HL-60/S4 (cell line): ENCODE measurements around the gene PTPRA.
"Not testable (repeated sequence)": the region's sequence is repeated elsewhere in the genome, so short reads cannot be mapped to it uniquely, and the experiment has no call there.

Source experiments
- in situ Hi-C: fragments of 300-500 bp; cut with MboI; formaldehyde crosslinking; loops from 2 replicates; pipeline ENCODE4 v1.14.3; 2022; ENCODE audit warnings: low sequenced_read_pairs

The PTPRA gene

GRCh38 chr20:3040086-3040485 lies 166.8 kb downstream of the PTPRA start:
- in situ Hi-C loops, result no loop called here

DNA sequence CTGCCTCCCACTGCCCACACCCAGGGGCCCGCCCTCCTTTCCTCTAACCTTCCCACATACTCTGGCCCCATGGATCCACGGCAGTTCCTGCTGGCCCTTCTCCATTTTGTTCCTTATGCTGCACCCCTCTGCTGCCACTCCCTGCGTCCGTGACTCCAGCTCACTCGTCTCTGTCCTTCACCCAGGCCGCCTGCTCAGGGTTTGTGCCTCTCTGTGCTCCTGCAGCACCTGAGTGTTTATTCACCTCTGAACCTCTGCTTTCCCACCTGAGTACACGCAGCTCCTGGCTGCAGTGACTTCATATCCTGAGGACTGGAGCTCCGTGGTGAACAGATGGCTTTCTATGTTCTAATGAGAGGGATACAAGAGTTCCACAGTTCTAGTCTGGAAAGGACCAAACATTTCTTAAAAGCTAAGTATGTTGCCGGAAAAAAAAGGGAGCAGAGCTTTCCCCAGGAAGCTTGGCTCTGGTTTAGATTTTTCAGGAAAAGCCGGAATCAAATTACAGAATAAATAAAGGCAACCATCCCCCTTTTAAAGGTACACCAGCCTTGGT lies 168.7 kb downstream of the PTPRA start:
- in situ Hi-C loops, result no loop called here

GRCh38 chr20:3042625-3043024 lies 169.3 kb downstream of the PTPRA start:
- in situ Hi-C loops, result no loop called here

DNA sequence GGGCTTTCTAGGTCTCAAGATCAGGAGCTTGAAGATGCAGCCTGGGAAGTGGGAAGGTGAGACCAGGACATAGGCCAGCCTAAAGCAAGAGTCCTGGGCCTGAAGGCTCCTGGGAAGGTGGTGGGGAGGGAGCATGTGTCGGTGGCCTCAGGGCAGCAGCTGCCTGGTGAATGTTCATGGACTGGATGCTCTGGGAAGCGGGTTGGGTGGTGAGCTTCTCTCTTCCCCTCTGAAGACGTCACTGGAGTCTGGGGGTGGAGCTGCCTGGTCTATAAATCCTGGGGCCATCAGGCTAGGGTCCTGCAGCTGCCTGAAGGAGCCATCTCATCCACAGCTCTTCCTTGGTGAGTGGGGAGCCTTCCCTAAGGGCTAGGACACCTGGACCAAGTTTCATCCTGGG lies 170.0 kb downstream of the PTPRA start, which contains the start of gene GNRH2:
Gene GNRH2 (plus strand): TSS at position 301 of the 400 bp plus-strand sequence. CDS start 793 bp downstream, outside the sequence.
- in situ Hi-C loops, result no loop called here

GRCh38 chr20:3044336-3044965 lies 171.2 kb downstream of the PTPRA start:
- in situ Hi-C loops, result no loop called here

- in situ Hi-C loops, result no loop called here
These were observed 171.9 kb downstream of the PTPRA start for GRCh38 chr20:3045042-3045815.

DNA sequence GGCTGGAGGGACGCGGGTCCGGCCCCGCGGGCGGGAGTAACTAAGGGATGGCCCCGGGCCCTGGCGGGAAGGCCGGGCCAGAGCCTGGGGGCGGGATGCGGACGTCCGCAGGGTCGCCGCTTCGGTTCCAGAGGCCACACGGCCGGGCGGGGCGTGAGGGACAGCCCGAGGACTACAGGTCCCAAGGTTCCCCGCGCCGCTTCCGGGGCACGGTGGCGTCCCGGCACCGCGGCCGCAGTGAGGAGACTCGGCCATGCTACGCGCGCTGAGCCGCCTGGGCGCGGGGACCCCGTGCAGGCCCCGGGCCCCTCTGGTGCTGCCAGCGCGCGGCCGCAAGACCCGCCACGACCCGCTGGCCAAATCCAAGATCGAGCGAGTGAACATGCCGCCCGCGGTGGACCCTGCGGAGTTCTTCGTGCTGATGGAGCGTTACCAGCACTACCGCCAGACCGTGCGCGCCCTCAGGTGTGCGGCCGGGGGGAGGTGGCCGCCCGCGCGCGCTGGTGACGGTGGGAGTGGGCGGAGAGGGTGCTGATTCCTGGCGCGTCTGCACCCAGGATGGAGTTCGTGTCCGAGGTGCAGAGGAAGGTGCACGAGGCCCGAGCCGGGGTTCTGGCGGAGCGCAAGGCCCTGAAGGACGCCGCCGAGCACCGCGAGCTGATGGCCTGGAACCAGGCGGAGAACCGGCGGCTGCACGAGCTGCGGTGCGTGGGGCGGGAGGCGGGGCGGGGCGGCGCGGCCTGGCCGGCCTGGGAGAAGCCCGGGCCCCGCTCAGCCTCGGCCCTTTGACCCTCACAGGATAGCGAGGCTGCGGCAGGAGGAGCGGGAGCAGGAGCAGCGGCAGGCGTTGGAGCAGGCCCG lies 172.8 kb downstream of the PTPRA start, which contains the start of gene MRPS26:
Gene MRPS26 (plus strand): TSS at position 237 of the 861 bp plus-strand sequence. CDS start 17 bp downstream, at position 254.
- in situ Hi-C loops, result no loop called here

GRCh38 chr20:3046677-3047462 lies 173.6 kb downstream of the PTPRA start:
- in situ Hi-C loops, result no loop called here

DNA sequence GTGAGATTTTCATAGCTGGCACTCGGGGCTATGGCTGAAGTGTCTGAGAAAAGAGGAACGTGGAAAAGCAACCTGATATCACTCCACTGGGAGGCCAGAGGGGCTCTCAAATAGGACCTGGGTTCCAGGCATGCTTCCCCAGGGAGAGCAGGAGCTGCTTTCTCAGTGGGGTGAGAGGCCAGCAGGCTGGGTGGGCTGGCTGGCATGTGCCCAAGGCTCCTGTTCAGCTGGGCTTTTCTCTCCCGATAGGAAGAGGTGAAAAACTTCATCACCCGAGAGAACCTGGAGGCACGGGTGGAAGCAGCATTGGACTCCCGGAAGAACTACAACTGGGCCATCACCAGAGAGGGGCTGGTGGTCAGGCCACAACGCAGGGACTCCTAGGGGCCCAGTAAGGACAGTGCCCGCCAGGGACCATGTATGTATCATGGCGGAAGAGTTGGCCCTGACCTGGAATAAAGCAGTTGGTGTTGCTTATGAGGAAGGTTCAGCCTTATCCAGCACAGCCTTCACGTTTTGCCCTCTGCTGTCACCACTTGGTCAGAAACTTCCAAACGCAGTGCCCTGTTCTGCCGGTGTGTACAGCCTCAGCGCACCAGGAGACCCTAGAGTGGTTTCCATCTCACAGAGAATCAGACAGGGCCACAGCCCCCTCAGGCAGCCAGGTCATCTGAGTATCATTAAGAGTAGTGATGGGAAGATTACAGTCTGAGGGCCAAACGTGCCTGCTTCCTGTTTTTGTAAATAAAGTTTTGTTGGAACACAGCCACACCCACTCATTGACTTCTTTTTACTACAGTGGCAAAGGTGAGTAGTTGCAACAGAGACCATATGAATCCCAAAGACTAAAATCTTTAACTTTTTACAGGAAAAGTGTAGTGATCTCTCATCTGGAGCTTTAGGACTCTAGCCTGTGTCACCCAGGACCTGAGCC lies 174.5 kb downstream of the PTPRA start:
- in situ Hi-C loops, result no loop called here

DNA sequence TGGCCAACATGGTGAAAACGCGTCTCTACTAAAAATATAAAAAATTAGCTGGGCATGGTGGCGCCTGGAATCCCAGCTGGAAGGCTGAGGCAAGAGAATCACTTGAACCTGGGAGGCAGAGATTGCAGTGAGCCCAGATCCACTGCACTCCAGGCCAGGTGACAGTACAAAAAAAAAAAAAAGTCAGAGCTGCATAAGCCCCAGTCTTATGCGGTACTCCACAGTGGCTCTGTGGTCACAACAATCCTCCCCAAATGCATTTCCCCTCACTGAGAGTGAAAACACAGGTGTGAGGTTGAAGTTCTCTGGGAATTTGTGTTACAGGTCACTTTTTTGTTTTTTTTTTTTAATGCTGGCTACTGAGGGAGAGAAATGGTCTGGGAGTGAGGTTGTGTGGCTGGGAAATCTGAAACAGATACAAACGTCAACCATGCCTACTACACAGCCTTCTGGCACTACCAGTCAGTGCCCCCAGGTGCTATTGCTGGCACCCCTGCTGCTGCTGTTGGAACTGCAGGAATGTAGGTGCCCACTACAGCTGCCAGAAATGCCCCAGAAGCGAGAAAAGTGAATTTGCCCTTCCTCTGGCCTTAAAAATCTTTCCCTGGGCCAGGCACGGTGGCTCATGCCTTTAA lies 178.2 kb downstream of the PTPRA start:
- in situ Hi-C loops, result loop anchor here (10.0 kb wide), 1 partner anchor 263 kb away; no protein-coding TSS in a partner anchor

- in situ Hi-C loops, result loop anchor here (10.0 kb wide), 1 partner anchor 255 kb away; no protein-coding TSS in a partner anchor
These were observed 186.2 kb downstream of the PTPRA start for GRCh38 chr20:3059489-3059888.

GRCh38 chr20:3064119-3064518 lies 190.8 kb downstream of the PTPRA start:
- in situ Hi-C loops, result not testable (repeated sequence)

GRCh38 chr20:3067139-3068014 lies 194.1 kb downstream of the PTPRA start:
- in situ Hi-C loops, result no loop called here

- in situ Hi-C loops, result no loop called here
These were observed 194.8 kb downstream of the PTPRA start for GRCh38 chr20:3068075-3068474.

DNA sequence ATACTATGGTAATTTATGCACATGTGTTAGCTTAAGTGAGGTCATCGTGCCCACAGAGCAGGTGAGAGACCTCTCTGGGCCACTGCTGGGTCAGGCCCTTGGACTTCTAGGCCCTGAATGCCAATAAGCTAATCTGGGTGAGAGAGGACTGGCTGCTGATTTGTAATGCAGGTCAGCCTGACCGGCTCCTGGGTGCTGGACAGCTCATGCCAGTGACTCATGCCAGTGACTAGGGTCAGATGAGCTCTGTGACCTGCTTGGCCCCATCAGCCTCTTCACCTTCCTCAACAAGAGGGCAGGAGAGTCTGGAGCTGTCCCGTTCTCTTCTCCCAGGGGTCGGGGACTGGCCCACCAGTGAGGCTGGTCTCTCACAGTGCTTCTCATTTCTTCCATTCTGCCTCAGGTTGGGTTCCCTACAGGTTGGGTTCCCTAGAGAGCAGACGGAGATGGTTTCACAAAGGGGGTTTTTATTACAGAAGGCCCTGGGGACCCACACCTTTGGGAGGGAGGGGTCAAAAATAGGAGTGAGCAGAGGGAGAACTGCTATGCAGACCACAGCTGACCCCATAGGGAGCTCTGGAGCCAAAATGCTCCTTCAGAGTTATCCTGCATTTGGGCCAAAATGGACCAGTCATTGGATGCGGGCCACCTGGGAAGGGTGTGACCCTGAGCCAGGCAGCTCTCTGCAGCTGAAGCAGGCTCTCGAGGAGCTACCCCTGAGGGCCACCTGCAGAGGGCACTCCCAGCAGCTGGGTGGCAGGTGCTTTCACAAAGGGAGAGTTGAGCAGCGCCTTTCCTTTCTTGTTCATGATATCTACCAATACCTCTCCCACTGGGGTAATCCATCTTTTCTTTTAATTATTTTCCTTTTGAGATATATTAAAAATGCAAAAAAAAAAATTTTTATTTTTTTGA lies 196.0 kb downstream of the PTPRA start:
- in situ Hi-C loops, result no loop called here

DNA sequence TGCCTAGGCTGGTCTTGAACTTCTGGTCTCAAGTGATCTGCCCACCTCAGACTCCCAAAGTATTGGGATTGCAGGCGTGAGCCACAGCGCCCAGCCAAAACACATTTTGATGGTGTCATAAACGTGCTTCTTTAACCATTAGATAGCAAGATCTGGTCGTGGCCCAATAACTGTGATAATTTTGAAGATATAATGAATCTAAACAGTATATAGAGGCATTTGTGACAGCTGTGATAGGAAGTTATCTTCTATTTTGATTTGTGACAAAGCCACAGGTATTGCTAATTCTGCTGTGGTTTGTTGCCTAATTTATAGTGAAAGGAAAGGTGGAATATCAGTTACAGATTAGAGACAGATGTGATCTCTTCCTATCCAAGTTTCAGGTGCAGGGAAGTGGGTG lies 197.4 kb downstream of the PTPRA start:
- in situ Hi-C loops, result no loop called here

DNA sequence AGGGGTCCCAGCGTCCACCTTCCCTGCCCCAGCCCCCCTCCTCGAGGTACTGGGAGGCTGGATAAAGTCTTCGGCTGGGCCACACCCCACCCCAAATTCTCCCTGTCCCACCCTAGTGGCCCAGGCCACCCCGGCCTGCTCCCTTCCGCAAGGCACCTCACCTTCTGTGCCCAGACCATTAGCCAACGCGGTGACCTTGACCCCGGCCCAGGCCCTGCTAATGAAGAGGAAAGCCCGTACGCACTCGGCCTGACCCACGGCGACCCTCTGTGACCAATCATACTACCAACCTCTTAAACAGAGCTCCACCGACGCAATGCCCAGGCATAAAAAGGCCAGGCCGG lies 198.0 kb downstream of the PTPRA start:
- in situ Hi-C loops, result no loop called here
